SK-N-SH treated with all-trans-retinoic acid at 6 μM for 48 hours (cell line): ENCODE measurements around the gene SLC30A1.
"Not testable (repeated sequence)": the region's sequence is repeated elsewhere in the genome, so short reads cannot be mapped to it uniquely, and the experiment has no call there.

ENCODE experiments used
- ATAC-seq: fragments of 200-7000 bp; cut with Tn5 transposase; 3 replicates; pipeline ENCODE4 v1.9.1; 2020; ENCODE audit warnings: mild to moderate bottlenecking, moderate library complexity
- ARNTL ChIP-seq: fragments of 450-650 bp; formaldehyde crosslinking; IDR thresholded peaks from 2 replicates; pipeline ENCODE4 v1.5.0; 2020; ENCODE audit warnings: low read depth, mild to moderate bottlenecking, moderate library complexity, borderline replicate concordance
- CREB5 ChIP-seq: fragments of 250-450 bp; sonication (Bioruptor Pico); IDR thresholded peaks from 2 replicates; pipeline ENCODE4 v1.5.1; 2020; ENCODE audit warnings: low read depth, mild to moderate bottlenecking, moderate library complexity
- CSDC2 ChIP-seq: fragments of 250-450 bp; sonication (Bioruptor Pico); IDR thresholded peaks from 2 replicates; pipeline ENCODE4 v1.5.0; 2020; ENCODE audit warnings: mild to moderate bottlenecking, moderate library complexity
- CSRNP3 ChIP-seq: fragments of 250-450 bp; sonication (Bioruptor Pico); IDR thresholded peaks from 2 replicates; pipeline ENCODE4 v1.5.1; 2021; ENCODE audit warnings: mild to moderate bottlenecking, moderate library complexity
- ESRRG ChIP-seq: fragments of 250-450 bp; sonication (Bioruptor Pico); IDR thresholded peaks from 2 replicates; pipeline ENCODE4 v1.6.1; 2021; ENCODE audit warnings: mild to moderate bottlenecking
- GLIS3 ChIP-seq: fragments of 250-450 bp; sonication (Bioruptor Pico); IDR thresholded peaks from 2 replicates; pipeline ENCODE4 v1.5.0; 2020; ENCODE audit warnings: mild to moderate bottlenecking, moderate library complexity
- ISL1 ChIP-seq: fragments of 250-450 bp; sonication (Bioruptor Pico); IDR thresholded peaks from 2 replicates; pipeline ENCODE4 v2.1.2; 2022; ENCODE audit warnings: mild to moderate bottlenecking, moderate library complexity
- OSR1 ChIP-seq: fragments of 250-450 bp; sonication (Bioruptor Pico); IDR thresholded peaks from 2 replicates; pipeline ENCODE4 v1.8.0; 2022; ENCODE audit warnings: moderate library complexity, mild to moderate bottlenecking, inconsistent platforms
- POU6F1 ChIP-seq: fragments of 250-450 bp; sonication (Bioruptor Pico); IDR thresholded peaks from 2 replicates; pipeline ENCODE4 v1.8.0; 2021; ENCODE audit warnings: low read depth, mild to moderate bottlenecking, moderate library complexity, borderline replicate concordance
- PPARA ChIP-seq: fragments of 250-450 bp; sonication (Bioruptor Pico); IDR thresholded peaks from 2 replicates; pipeline ENCODE4 v1.5.0; 2020; ENCODE audit warnings: mild to moderate bottlenecking, borderline replicate concordance
- SNAI2 ChIP-seq: fragments of 250-450 bp; sonication (Bioruptor Pico); IDR thresholded peaks from 2 replicates; pipeline ENCODE4 v1.5.0; 2020; ENCODE audit warnings: mild to moderate bottlenecking, moderate library complexity
- TCF4 ChIP-seq: fragments of 250-450 bp; sonication (Bioruptor Pico); IDR thresholded peaks from 2 replicates; pipeline ENCODE4 v1.8.0; 2021; ENCODE audit warnings: mild to moderate bottlenecking, moderate library complexity, borderline replicate concordance
- TOX ChIP-seq: fragments of 250-450 bp; sonication (Bioruptor Pico); IDR thresholded peaks from 2 replicates; pipeline ENCODE4 v1.8.0; 2021; ENCODE audit warnings: mild to moderate bottlenecking, moderate library complexity, borderline replicate concordance
- TSHZ2 ChIP-seq: fragments of 250-450 bp; sonication (Bioruptor Pico); IDR thresholded peaks from 2 replicates; pipeline ENCODE4 v1.5.0; 2020; ENCODE audit warnings: mild to moderate bottlenecking, moderate library complexity
- ZC3H10 ChIP-seq: fragments of 250-450 bp; sonication (Bioruptor Pico); IDR thresholded peaks from 2 replicates; pipeline ENCODE4 v1.5.1; 2021; ENCODE audit warnings: mild to moderate bottlenecking, moderate library complexity
- ZFP3 ChIP-seq: fragments of 250-450 bp; sonication (Bioruptor Pico); IDR thresholded peaks from 2 replicates; pipeline ENCODE4 v1.5.0; 2020; ENCODE audit warnings: mild to moderate bottlenecking, moderate library complexity
- ZFP30 ChIP-seq: fragments of 450-650 bp; formaldehyde crosslinking; IDR thresholded peaks from 2 replicates; pipeline ENCODE4 v1.5.0; 2022; ENCODE audit warnings: mild to moderate bottlenecking, moderate library complexity
- ZNF565 ChIP-seq: fragments of 450-650 bp; formaldehyde crosslinking; conservative IDR thresholded peaks from 2 replicates; pipeline ENCODE4 v1.5.0; 2020; ENCODE audit warnings: low read depth, mild to moderate bottlenecking, moderate library complexity
- ZNF70 ChIP-seq: fragments of 450-650 bp; formaldehyde crosslinking; IDR thresholded peaks from 2 replicates; pipeline ENCODE4 v1.5.0; 2020; ENCODE audit warnings: mild to moderate bottlenecking, moderate library complexity
- ZNF8 ChIP-seq: fragments of 450-650 bp; formaldehyde crosslinking; IDR thresholded peaks from 2 replicates; pipeline ENCODE4 v1.5.0; 2020; ENCODE audit warnings: mild to moderate bottlenecking, moderate library complexity

Gene SLC30A1

GRCh38 chr1:211627259-211627658 is 48.3 kb upstream of the SLC30A1 start (continued):
- TF ChIP-seq TSHZ2 (CRISPR knock-in tag) (no peak), CREB5 (CRISPR knock-in tag) (no peak)

- ATAC-seq: not testable (repeated sequence)
These were observed 46.9 kb upstream of the SLC30A1 start for GRCh38 chr1:211625866-211626265.

- no peak for TF ChIP-seq ZNF70 (CRISPR knock-in tag)
- TF ChIP-seq ZNF8 (CRISPR knock-in tag): no peak
- TF ChIP-seq CSDC2 (CRISPR knock-in tag): no peak
- TF ChIP-seq ZNF565: no peak
- no peak for TF ChIP-seq TOX (CRISPR knock-in tag)
- no peak for TF ChIP-seq CSRNP3 (CRISPR knock-in tag)
- no peak for TF ChIP-seq ISL1
- TF ChIP-seq PPARA (CRISPR knock-in tag): no peak
- no peak for TF ChIP-seq CREB5 (CRISPR knock-in tag)
- TF ChIP-seq TSHZ2 (CRISPR knock-in tag): no peak
- no peak for TF ChIP-seq TCF4 (CRISPR knock-in tag)
- no peak for TF ChIP-seq ZFP3 (CRISPR knock-in tag)
- no peak for TF ChIP-seq SNAI2 (CRISPR knock-in tag)
- no peak for TF ChIP-seq ZC3H10 (CRISPR knock-in tag)
- no peak for TF ChIP-seq ZFP30 (CRISPR knock-in tag)
- no peak for TF ChIP-seq GLIS3 (CRISPR knock-in tag)
- TF ChIP-seq OSR1: no peak
- no peak for TF ChIP-seq ARNTL
- TF ChIP-seq POU6F1: no peak
- TF ChIP-seq ESRRG (CRISPR knock-in tag): no peak
- peak; percentile 94 for ATAC-seq
These were observed 46.1 kb upstream of the SLC30A1 start for GRCh38 chr1:211625040-211625439.
